PC-3 (cell line): ENCODE measurements around the gene NLRX1. TPM values are rescaled to one million over a fixed set of nuclear protein-coding genes. Genes with fewer than 3 reads are reported as not detected.

Experiments
- ATAC-seq: fragments of 200-7000 bp; cut with Tn5 transposase; 2 replicates; pipeline ENCODE4 v1.9.1; 2020; ENCODE audit warnings: mild to moderate bottlenecking, moderate library complexity
- BruUV-seq: library from RNA; stranded (reverse); fragments of 400-500 nt; replicated peaks from 2 replicates; lab custom pipeline; 2021; lab: Mats Ljungman, UMichigan
- CTCF ChIA-PET: fragments of 300-600 bp; sonication (Branson Sonifier 250); formaldehyde crosslinking; loops from one replicate; lab custom pipeline; 2022; ENCODE audit warnings: antibody characterized with exemption; lab: Charles Lee
- POLR2A ChIA-PET: fragments of 300-600 bp; sonication (Branson Sonifier 250); formaldehyde crosslinking; loops from one replicate; lab custom pipeline; 2022; ENCODE audit warnings: antibody characterized with exemption; ENCODE audit not compliant: unreplicated experiment; lab: Charles Lee
- DNase-seq: peaks from one replicate; pipeline ENCODE4 v3.0.0-alpha.2; 2015
- H2AFZ ChIP-seq: fragments of 300-600 bp; sonication (generic); 2 replicates; pipeline ENCODE4 v1.6.0; 2016; ENCODE audit warnings: antibody characterized with exemption, low read length
- H3F3A ChIP-seq: fragments of 300-600 bp; sonication (generic); one replicate; pipeline ENCODE4 v1.6.0; 2017; ENCODE audit warnings: antibody characterized with exemption, low read length, control low read depth, mild to moderate bottlenecking; ENCODE audit not compliant: unreplicated experiment
- H3K27ac ChIP-seq: fragments of 300-600 bp; sonication (generic); 2 replicates; pipeline ENCODE4 v1.5.1; 2016; ENCODE audit warnings: mild to moderate bottlenecking, low read length
- H3K27me3 ChIP-seq: fragments of 300-600 bp; sonication (generic); 2 replicates; pipeline ENCODE4 v1.6.1; 2016; ENCODE audit warnings: low read length, mixed read lengths
- H3K36me3 ChIP-seq: fragments of 300-600 bp; sonication (generic); 2 replicates; pipeline ENCODE4 v1.6.1; 2016; ENCODE audit warnings: low read depth, mixed run types, low read length, mixed read lengths
- H3K4me1 ChIP-seq: fragments of 300-600 bp; sonication (generic); 2 replicates; pipeline ENCODE4 v1.5.1; 2016; ENCODE audit warnings: low read length; ENCODE audit not compliant: insufficient read depth
- H3K4me2 ChIP-seq: fragments of 300-600 bp; sonication (generic); 2 replicates; pipeline ENCODE4 v1.6.0; 2016; ENCODE audit warnings: low read length
- H3K4me3 ChIP-seq: fragments of 300-600 bp; sonication (generic); 2 replicates; pipeline ENCODE4 v1.5.1; 2016; ENCODE audit warnings: mild to moderate bottlenecking, low read length, mixed read lengths
- H3K79me2 ChIP-seq: fragments of 300-600 bp; sonication (generic); 2 replicates; pipeline ENCODE4 v1.6.1; 2017; ENCODE audit warnings: low read length, mixed read lengths
- H3K9ac ChIP-seq: fragments of 300-600 bp; sonication (generic); 2 replicates; pipeline ENCODE4 v1.6.0; 2016; ENCODE audit warnings: mild to moderate bottlenecking, low read length
- H3K9me2 ChIP-seq: fragments of 300-600 bp; sonication (generic); replicated peaks from 2 replicates; pipeline ENCODE4 v1.6.1; 2016; ENCODE audit warnings: mixed run types, low read length, mixed read lengths
- H3K9me3 ChIP-seq: fragments of 300-600 bp; sonication (generic); 2 replicates; pipeline ENCODE4 v1.6.1; 2016; ENCODE audit warnings: low read length, mixed read lengths
- H4K20me1 ChIP-seq: fragments of 300-600 bp; sonication (generic); 2 replicates; pipeline ENCODE4 v1.6.1; 2016; ENCODE audit warnings: low read length, mixed read lengths
- CTCF ChIP-seq: fragments of 300-600 bp; sonication (generic); conservative IDR thresholded peaks from 2 replicates; pipeline ENCODE4 v1.5.1; 2017; ENCODE audit warnings: antibody characterized with exemption, low read depth, mild to moderate bottlenecking, low read length
- EZH2 ChIP-seq: fragments of 300-600 bp; sonication (generic); IDR thresholded peaks from one replicate; pipeline ENCODE4 v1.6.1; 2017; ENCODE audit warnings: antibody characterized with exemption, mild to moderate bottlenecking, low read length; ENCODE audit not compliant: unreplicated experiment
- EZH2phosphoT487 ChIP-seq: fragments of 300-600 bp; sonication (generic); IDR thresholded peaks from 2 replicates; pipeline ENCODE4 v1.6.1; 2018; ENCODE audit warnings: mild to moderate bottlenecking, antibody characterized with exemption, low read length, borderline replicate concordance
- intact Hi-C: fragments of 100-400 bp; cut with micrococcal nuclease; formaldehyde crosslinking; loops from 2 replicates; pipeline ENCODE4 v1.9.0; 2023
- total RNA-seq: library from RNA; depleted of rRNA; stranded (reverse); fragments of >200 nt; gene quantifications from 2 replicates; pipeline ENCODE4 v1.2.3, GENCODE V29; 2014

NLRX1 gene
- total RNA-seq, 1 experiment from 2014 or later: 17.2 TPM

DNA sequence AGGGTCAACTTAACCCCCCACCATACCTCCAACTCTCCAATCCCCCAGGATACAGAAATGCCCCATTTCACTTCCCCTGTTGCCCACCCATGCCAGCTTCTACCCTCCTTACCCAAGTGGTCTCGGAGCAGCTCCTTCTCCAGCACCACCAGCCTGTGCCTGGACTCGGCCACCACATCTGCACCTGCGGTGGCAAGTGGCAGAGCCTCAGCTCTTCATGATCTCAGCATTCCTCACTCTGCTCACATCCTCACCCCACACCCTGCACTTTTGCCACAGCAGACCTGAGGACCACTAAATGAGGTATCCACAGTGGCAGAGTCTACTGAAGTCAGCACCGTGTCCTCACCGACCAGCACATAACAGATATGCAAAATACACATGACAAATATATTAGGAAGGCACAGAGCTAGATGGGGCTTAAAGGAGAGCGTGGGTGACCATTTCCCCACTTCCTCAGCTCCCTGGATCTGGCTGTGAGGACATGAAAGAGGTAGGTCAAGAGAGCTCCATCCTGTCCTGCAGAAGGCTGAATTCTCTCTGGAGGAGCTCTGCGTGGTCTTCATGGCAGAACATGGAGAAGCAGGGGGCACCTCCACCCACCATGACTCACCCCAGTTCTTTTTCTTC, 26.4 kb downstream of the NLRX1 start:
- POLR2A ChIA-PET: no interaction called here
- ATAC-seq (no peak), DNase-seq (no peak)
- H3K4me1 ChIP-seq: peaks cover 17% of the 10 kb centered on the region
- H3K27ac ChIP-seq: no peak overlapping the region
- H3K9me3 ChIP-seq: no peaks in the 10 kb centered on the region
- CTCF ChIA-PET: interaction anchor here (0.6 kb wide), 1 partner anchor 26 kb away, joined by 3 read pairs; no protein-coding TSS in a partner anchor
- peak overlapping the region; percentile 58; the same call in 1 of the 2 replicates for H2AFZ ChIP-seq
- no peaks in the 10 kb centered on the region for H3K36me3 ChIP-seq
- intact Hi-C loops: no loop called here
- H4K20me1 ChIP-seq: no peaks in the 10 kb centered on the region
- H3K9ac ChIP-seq: no peak overlapping the region
- 0 out of 2 replicates have a peak overlapping the region, but pooled peaks have one; percentile 22 for H3K4me2 ChIP-seq
- H3K79me2 ChIP-seq: no peaks in the 10 kb centered on the region
- no peaks in the 10 kb centered on the region for H3F3A ChIP-seq
- BruUV-seq: no TSS peak
- H3K9me2 ChIP-seq: no peaks in the 10 kb centered on the region
- no peaks in the 10 kb centered on the region for H3K27me3 ChIP-seq
- no peak overlapping the region for H3K4me3 ChIP-seq
- TF ChIP-seq CTCF (no peak), EZH2phosphoT487 (no peak), EZH2 (no peak)

DNA sequence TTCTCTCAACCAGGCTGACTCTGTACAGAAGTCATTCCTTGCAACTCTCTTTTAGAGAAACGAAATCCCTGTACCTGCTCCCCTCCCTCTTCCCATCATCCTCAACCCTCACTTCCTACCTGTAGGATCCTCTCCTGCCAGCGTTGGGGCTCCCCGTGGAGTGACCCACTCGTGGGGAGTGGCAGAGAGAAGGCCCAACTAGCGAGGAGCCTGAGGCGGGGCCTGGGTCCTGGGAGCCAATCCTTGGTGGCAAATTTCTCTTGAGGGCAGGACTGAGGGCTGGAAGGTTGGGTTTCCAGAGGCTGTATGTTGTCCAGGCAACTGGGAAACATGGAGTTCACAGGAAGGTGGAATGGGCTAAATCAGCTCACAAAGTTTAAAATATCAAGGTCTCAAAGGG, 27.2 kb downstream of the NLRX1 start:
- no peak overlapping the region for H3K27ac ChIP-seq
- H3K4me3 ChIP-seq: no peak overlapping the region
- H3F3A ChIP-seq: no peaks in the 10 kb centered on the region
- H3K79me2 ChIP-seq: no peaks in the 10 kb centered on the region
- H3K9me3 ChIP-seq: no peaks in the 10 kb centered on the region
- peaks cover 14% of the 10 kb centered on the region for H3K4me1 ChIP-seq
- H4K20me1 ChIP-seq: no peaks in the 10 kb centered on the region
- no peaks in the 10 kb centered on the region for H3K36me3 ChIP-seq
- no TSS peak for BruUV-seq
- ChIA-PET CTCF (no interaction called here), POLR2A (no interaction called here)
- H3K4me2 ChIP-seq: 0 out of 2 replicates have a peak overlapping the region, but pooled peaks have one; percentile 22
- no peaks in the 10 kb centered on the region for H3K9me2 ChIP-seq
- H2AFZ ChIP-seq: peak overlapping the region; percentile 58
- no peaks in the 10 kb centered on the region for H3K27me3 ChIP-seq
- intact Hi-C loops: loop anchor here (2.0 kb wide), 3 partner anchors 89 to 101 kb away; a partner anchor contains a TSS
- no peak overlapping the region for H3K9ac ChIP-seq
- DNase-seq: peak; percentile 73
- TF ChIP-seq EZH2: no peak
- TF ChIP-seq EZH2phosphoT487: no peak
- TF ChIP-seq CTCF: no peak
- peak; percentile 77 for ATAC-seq
